Right lobe of liver (tissue), 4 donors: ENCODE data around the gene NEK10.

ENCODE experiments used
- CTCF ChIP-seq, 4 donors: fragments of 200-600 bp in 3 of 4; fragments of 450-650 bp in 1 of 4; IDR thresholded peaks; one replicate each; pipeline versions ENCODE4 v1.5.1 to v1.8.0; 2016 to 2022; ENCODE audit warnings: antibody characterized with exemption in 4 of 4, mild to moderate bottlenecking in 2 of 4
- POLR2A ChIP-seq: fragments of 450-650 bp; IDR thresholded peaks from one replicate; pipeline ENCODE4 v1.6.1; 2017; ENCODE audit warnings: antibody characterized with exemption, mild to moderate bottlenecking
- donor health status: DM: no; HTN: no; CAD: no.
- donor health status: DM: no; HTN: no; CAD: no.
- donor health status: DM: no; HTN: yes; CAD: no.

- TF ChIP-seq CTCF (IDR thresholded peaks at IDR 0.05), result no peak
- no peak for TF ChIP-seq POLR2A
These were observed 223.5 kb downstream of the NEK10 start for GRCh38 chr3:27145719-27146118.
